Caco-2 (cell line): ENCODE measurements around the gene ZFP82. TPM values are rescaled to one million over a fixed set of nuclear protein-coding genes. Genes with fewer than 3 reads are reported as not detected.

Experiments
- BruUV-seq: library from RNA; stranded (reverse); fragments of 400-500 nt; replicated peaks from 2 replicates; lab custom pipeline; 2021; lab: Mats Ljungman, UMichigan
- CTCF ChIA-PET: fragments of 300-600 bp; sonication (Branson Sonifier 250); formaldehyde crosslinking; loops from one replicate; lab custom pipeline; 2022; ENCODE audit warnings: antibody characterized with exemption; lab: Charles Lee
- POLR2A ChIA-PET: fragments of 300-600 bp; sonication (Branson Sonifier 250); formaldehyde crosslinking; loops from one replicate; lab custom pipeline; 2022; ENCODE audit warnings: antibody characterized with exemption; lab: Charles Lee
- DNase-seq, 2 experiments: peaks; one replicate each; pipeline versions ENCODE4 v3.0.0 to v3.0.0-alpha.2; 2020 to 2022
- H3K27me3 ChIP-seq: replicated peaks from 2 replicates; pipeline ENCODE4 v1.6.0; 2011; ENCODE audit warnings: low read length; ENCODE audit not compliant: control insufficient read depth, insufficient read depth
- H3K36me3 ChIP-seq: 2 replicates; pipeline ENCODE4 v1.5.1; 2011; ENCODE audit warnings: low read length; ENCODE audit not compliant: control insufficient read depth, insufficient read depth
- H3K4me1 ChIP-seq: fragments of 250-450 bp; sonication (Bioruptor Pico); 2 replicates; pipeline ENCODE4 v1.5.1; 2020; ENCODE audit warnings: mild to moderate bottlenecking
- H3K4me3 ChIP-seq: 2 replicates; pipeline ENCODE4 v1.5.1; 2011; ENCODE audit warnings: low read depth, mild to moderate bottlenecking, control low read depth, low read length
- H3K9me3 ChIP-seq: fragments of 250-450 bp; sonication (Bioruptor Pico); 2 replicates; pipeline ENCODE4 v1.5.1; 2020; ENCODE audit warnings: mild to moderate bottlenecking, moderate library complexity
- H3K27ac Mint-ChIP-seq: one replicate; pipeline ENCODE4 v1.8.0; 2022; ENCODE audit warnings: mixed read lengths; ENCODE audit not compliant: unreplicated experiment
- H3K27me3 Mint-ChIP-seq: one replicate; pipeline ENCODE4 v1.8.0; 2022; ENCODE audit warnings: mixed read lengths; ENCODE audit not compliant: insufficient read depth, unreplicated experiment
- H3K36me3 Mint-ChIP-seq: one replicate; pipeline ENCODE4 v1.8.0; 2022; ENCODE audit warnings: mild to moderate bottlenecking, mixed read lengths; ENCODE audit not compliant: insufficient read depth, unreplicated experiment
- H3K4me1 Mint-ChIP-seq: one replicate; pipeline ENCODE4 v1.8.0; 2022; ENCODE audit warnings: low read depth, mixed read lengths; ENCODE audit not compliant: unreplicated experiment
- H3K4me3 Mint-ChIP-seq: one replicate; pipeline ENCODE4 v1.8.0; 2022; ENCODE audit warnings: mild to moderate bottlenecking, moderate library complexity, mixed read lengths; ENCODE audit not compliant: unreplicated experiment
- H3K9me3 Mint-ChIP-seq: one replicate; pipeline ENCODE4 v1.8.0; 2022; ENCODE audit warnings: mixed read lengths; ENCODE audit not compliant: unreplicated experiment
- intact Hi-C: fragments of 100-400 bp; cut with micrococcal nuclease; formaldehyde crosslinking; loops from one replicate; pipeline ENCODE4 v1.10.0; 2022; ENCODE audit not compliant: unreplicated experiment
- total RNA-seq: library from RNA; stranded (reverse); gene quantifications from 2 replicates; pipeline ENCODE4 v1.2.3, GENCODE V29; 2022
- TF ChIP-seq, protein P1 (sequence below), 2 experiments: fragments of 200-600 bp in 1 of 2; IDR thresholded peaks; 1 replicate in 1 of 2; 2 replicates in 1 of 2; pipeline versions ENCODE4 v1.5.1 to v1.8.0; 2011 to 2022; ENCODE audit warnings: antibody characterized with exemption in 1 of 2, control low read depth in 1 of 2, inconsistent platforms in 1 of 2, low read depth in 1 of 2, low read length in 1 of 2, mild to moderate bottlenecking in 1 of 2, moderate library complexity in 1 of 2; ENCODE audit not compliant: insufficient read depth in 1 of 2, severe bottlenecking in 1 of 2, unreplicated experiment in 1 of 2

Gene ZFP82
- total RNA-seq, 1 experiment from 2014 or later: 3.7 TPM

DNA sequence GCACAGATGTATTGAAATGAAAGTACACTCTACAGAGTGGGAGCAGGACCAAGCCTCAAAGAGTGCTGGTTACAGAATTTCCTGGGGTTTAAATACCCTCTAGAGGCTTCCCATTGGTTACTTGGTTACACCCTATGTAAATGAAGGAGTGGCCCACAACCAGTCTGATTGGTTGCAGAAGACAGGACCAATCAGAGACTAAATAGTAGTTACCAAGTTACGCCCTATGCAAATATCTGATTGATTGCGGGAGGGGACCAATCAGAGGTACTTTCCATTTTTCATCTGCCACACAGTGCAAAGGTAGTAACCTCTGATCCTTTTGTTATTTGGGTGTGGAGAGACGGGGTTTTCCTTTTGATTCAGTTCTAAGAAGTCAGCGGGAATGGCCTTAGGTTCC is 5.5 kb upstream of the ZFP82 start:
- H3K27ac Mint-ChIP-seq: no peak overlapping the region
- no peak for DNase-seq
- Histone ChIP-seq H3K27me3 (no peaks in the 10 kb centered on the region), H3K9me3 (peaks cover 16% of the 10 kb centered on the region), H3K4me1 (no peaks in the 10 kb centered on the region), H3K4me3 (no peak overlapping the region), H3K36me3 (no peaks in the 10 kb centered on the region)
- TF ChIP-seq, protein P1, sequence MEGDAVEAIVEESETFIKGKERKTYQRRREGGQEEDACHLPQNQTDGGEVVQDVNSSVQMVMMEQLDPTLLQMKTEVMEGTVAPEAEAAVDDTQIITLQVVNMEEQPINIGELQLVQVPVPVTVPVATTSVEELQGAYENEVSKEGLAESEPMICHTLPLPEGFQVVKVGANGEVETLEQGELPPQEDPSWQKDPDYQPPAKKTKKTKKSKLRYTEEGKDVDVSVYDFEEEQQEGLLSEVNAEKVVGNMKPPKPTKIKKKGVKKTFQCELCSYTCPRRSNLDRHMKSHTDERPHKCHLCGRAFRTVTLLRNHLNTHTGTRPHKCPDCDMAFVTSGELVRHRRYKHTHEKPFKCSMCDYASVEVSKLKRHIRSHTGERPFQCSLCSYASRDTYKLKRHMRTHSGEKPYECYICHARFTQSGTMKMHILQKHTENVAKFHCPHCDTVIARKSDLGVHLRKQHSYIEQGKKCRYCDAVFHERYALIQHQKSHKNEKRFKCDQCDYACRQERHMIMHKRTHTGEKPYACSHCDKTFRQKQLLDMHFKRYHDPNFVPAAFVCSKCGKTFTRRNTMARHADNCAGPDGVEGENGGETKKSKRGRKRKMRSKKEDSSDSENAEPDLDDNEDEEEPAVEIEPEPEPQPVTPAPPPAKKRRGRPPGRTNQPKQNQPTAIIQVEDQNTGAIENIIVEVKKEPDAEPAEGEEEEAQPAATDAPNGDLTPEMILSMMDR (IDR thresholded peaks at IDR 0.05; ENCODE audit: insufficient read depth in 1 of 2, low read depth in 1 of 2, low read length in 1 of 2, severe bottlenecking in 1 of 2, unreplicated experiment in 1 of 2): no peak
- no peak overlapping the region for H3K4me3 Mint-ChIP-seq
- no peaks in the 10 kb centered on the region for H3K36me3 Mint-ChIP-seq
- H3K4me1 Mint-ChIP-seq: no peaks in the 10 kb centered on the region
- intact Hi-C loops: no loop called here
- CTCF ChIA-PET: no interaction called here
- no peaks in the 10 kb centered on the region for H3K27me3 Mint-ChIP-seq
- POLR2A ChIA-PET: no interaction called here
- peaks cover 22% of the 10 kb centered on the region for H3K9me3 Mint-ChIP-seq
- no TSS peak for BruUV-seq

DNA sequence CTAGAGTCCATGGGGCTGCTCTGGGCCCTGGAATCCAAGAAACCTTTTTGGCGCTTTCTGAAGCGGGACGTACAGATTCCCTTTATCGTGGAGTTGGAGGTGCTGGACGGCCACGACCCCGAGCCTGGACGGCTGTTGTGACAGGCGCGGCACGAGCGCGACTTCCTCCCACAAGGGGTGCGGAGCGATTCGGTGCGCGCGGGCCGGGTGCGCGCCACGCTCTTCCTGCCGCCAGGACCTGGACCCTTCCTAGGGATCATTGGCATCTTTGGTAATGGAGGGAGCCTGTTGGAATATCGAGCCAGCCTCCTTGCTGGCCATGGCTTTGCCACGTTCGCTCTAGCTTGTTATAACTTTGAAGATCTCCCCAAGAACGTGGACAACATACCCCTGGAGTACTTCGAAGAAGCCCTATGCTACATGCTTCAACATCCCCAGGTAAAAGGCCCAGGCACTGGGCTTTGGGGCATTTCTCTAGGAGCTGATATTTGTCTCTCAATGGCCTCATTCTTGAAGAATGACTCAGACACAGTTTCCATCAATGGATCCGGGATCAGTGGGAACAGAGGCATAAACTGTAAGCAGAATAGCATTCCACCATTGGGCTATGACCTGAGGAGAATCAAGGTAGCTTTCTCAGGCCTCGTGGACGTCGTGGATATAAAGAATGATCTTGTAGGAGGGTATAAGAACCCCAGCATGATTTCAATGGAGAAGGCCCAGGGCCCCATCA is 3.5 kb upstream of the ZFP82 start:
- H3K36me3 ChIP-seq: no peaks in the 10 kb centered on the region
- peaks cover 9% of the 10 kb centered on the region for H3K36me3 Mint-ChIP-seq
- no peaks in the 10 kb centered on the region for H3K27me3 Mint-ChIP-seq
- H3K4me3 ChIP-seq: no peak overlapping the region
- H3K9me3 Mint-ChIP-seq: peaks cover 16% of the 10 kb centered on the region
- peaks cover 11% of the 10 kb centered on the region for H3K9me3 ChIP-seq
- TF ChIP-seq, protein P1 (IDR thresholded peaks at IDR 0.05; ENCODE audit: insufficient read depth in 1 of 2, low read depth in 1 of 2, low read length in 1 of 2, severe bottlenecking in 1 of 2, unreplicated experiment in 1 of 2): no peak
- no peaks in the 10 kb centered on the region for H3K4me1 Mint-ChIP-seq
- H3K4me3 Mint-ChIP-seq: no peak overlapping the region
- no TSS peak for BruUV-seq
- no peak overlapping the region for H3K27ac Mint-ChIP-seq
- no peaks in the 10 kb centered on the region for H3K27me3 ChIP-seq
- intact Hi-C loops: no loop called here
- DNase-seq: no peak
- ChIA-PET CTCF (no interaction called here), POLR2A (no interaction called here)
- H3K4me1 ChIP-seq: no peaks in the 10 kb centered on the region

DNA sequence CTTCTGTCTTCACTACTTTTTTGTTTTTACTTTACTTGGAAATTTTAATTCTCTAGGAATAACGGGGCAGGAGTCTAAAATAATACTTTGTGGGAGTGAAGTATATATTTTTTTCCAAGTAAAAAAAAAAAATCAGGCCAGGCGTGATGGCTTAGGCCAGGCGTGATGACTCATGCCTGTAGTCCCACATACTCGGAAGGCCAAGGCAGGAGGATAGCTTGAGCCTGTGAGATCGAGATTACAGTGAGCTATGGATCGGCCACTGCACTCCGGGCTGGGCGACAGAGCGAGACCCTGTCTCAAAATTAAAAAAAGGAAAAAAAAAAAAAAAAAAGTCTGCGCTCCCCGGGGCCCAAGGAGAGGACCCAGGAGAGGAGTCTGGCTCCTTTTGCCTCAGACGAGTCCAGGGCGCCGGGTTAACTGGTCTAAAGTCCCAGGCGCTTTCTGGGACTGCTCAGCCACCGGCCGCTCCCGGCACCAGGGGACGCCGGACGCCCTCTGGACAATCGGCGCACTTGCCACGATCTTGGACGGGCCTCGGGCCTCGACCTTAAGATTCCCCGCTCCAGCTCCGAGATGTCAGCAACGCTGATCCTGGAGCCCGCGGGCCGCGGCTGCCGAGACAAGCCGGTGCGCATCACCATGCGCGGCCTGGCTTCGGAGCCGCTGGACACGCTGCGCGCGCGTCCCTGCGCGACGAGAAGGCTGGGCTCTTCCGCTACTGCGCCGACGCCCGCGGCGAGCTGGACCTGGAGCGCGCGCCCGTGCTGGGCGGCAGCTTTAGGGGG is 2.7 kb upstream of the ZFP82 start:
- BruUV-seq: no TSS peak
- POLR2A ChIA-PET: no interaction called here
- no peak for DNase-seq
- no peak overlapping the region for H3K4me3 ChIP-seq
- Mint-ChIP-seq H3K27me3 (no peaks in the 10 kb centered on the region), H3K36me3 (peaks cover 9% of the 10 kb centered on the region), H3K4me1 (no peaks in the 10 kb centered on the region), H3K27ac (no peak overlapping the region), H3K9me3 (peaks cover 8% of the 10 kb centered on the region), H3K4me3 (no peak overlapping the region)
- H3K27me3 ChIP-seq: no peaks in the 10 kb centered on the region
- CTCF ChIA-PET: no interaction called here
- H3K9me3 ChIP-seq: peaks cover 11% of the 10 kb centered on the region
- TF ChIP-seq, protein P1 (IDR thresholded peaks at IDR 0.05; ENCODE audit: insufficient read depth in 1 of 2, low read depth in 1 of 2, low read length in 1 of 2, severe bottlenecking in 1 of 2, unreplicated experiment in 1 of 2): no peak
- H3K4me1 ChIP-seq: no peaks in the 10 kb centered on the region
- H3K36me3 ChIP-seq: no peaks in the 10 kb centered on the region
- intact Hi-C loops: no loop called here
